ENCODE data around the gene TRIO. TPM values are rescaled to one million over a fixed set of nuclear protein-coding genes. Genes with fewer than 3 reads are reported as not detected.

TRIO gene
- total RNA-seq, 2 experiments from 2014 or later = 3.6 to 4.6 TPM

DNA sequence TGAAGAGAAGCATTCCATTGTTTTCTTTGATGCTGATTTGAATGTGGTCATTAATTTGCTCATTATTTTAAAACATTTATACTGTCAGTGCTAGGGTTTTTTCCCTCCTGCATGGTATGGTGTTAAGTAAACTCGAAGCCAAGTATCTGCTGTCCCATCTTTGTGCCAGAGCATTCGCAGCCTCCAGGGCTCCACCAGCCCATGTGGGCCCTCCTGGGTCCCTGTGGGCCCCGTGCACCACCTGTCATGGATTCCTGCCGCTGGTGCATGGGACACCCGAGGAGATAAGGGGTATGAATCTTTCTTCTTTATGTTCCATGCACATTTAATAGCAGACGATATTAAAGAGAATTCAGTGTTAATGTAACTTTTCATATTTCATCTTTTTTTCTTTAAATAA, 95.1 kb downstream of the TRIO start:
- CTCF ChIA-PET = no interaction called here
- no peaks in the 10 kb centered on the region for H3K4me1 Mint-ChIP-seq (ENCODE audit: low read depth)
- H3K27ac Mint-ChIP-seq = no peak overlapping the region
- peaks cover 3% of the 10 kb centered on the region for H3K27me3 Mint-ChIP-seq (ENCODE audit: low read depth)
- no peaks in the 10 kb centered on the region for H3K9me3 Mint-ChIP-seq
- no peaks in the 10 kb centered on the region for H3K36me3 Mint-ChIP-seq (ENCODE audit: low read depth)
- DNase-seq = no peak
- no peak overlapping the region for H3K4me3 Mint-ChIP-seq
- intact Hi-C loops (cut with micrococcal nuclease) = no loop called here

DNA sequence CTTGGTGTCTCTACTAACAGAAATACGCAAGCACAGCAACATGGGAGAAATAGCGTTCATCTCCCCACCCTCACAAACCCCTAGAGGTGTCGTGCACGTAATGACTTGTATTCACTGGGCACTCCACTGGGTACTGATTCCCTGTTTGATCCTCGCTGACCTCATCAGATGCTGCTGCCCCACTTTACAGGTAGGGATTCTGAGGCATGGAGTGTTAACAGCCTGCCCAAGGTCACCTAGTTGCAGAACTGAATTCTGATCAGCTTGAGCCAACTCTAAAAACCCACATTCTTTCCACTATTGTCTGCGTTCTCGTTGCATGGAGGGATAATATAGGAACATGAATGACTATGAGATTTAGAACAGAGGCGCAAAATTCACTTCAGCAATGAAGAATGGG, 96.3 kb downstream of the TRIO start:
- CTCF ChIA-PET = no interaction called here
- no peak overlapping the region for H3K27ac Mint-ChIP-seq
- intact Hi-C loops (cut with micrococcal nuclease) = no loop called here
- H3K4me3 Mint-ChIP-seq = no peak overlapping the region
- H3K4me1 Mint-ChIP-seq (ENCODE audit: low read depth) = no peaks in the 10 kb centered on the region
- DNase-seq = no peak
- H3K27me3 Mint-ChIP-seq (ENCODE audit: low read depth) = peaks cover 3% of the 10 kb centered on the region
- no peaks in the 10 kb centered on the region for H3K9me3 Mint-ChIP-seq
- H3K36me3 Mint-ChIP-seq (ENCODE audit: low read depth) = no peaks in the 10 kb centered on the region

DNA sequence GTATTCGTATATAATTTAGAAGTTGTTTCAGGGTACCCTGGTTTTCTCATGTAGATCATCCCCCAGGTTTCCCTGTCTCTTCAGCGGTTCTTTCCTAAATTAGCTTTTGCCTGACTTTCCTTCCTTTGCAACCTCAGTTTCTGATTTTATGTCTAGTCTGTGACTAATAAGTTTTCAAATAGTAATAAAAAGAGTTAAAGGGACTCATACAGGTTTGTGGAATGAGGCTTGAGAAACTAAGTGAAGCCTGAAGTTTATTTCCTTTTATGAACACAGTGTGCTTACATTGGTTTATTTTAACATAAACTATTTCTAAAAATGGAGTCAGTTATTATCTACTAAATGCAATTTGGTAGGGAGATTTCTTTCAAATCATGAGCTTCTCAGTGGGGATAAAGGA, 96.8 kb downstream of the TRIO start:
- Mint-ChIP-seq H3K4me1 (ENCODE audit: low read depth) (no peaks in the 10 kb centered on the region), H3K4me3 (no peak overlapping the region), H3K9me3 (no peaks in the 10 kb centered on the region), H3K27me3 (ENCODE audit: low read depth) (peaks cover 3% of the 10 kb centered on the region), H3K27ac (no peak overlapping the region), H3K36me3 (ENCODE audit: low read depth) (no peaks in the 10 kb centered on the region)
- intact Hi-C loops (cut with micrococcal nuclease) = no loop called here
- CTCF ChIA-PET = no interaction called here
- no peak for DNase-seq

DNA sequence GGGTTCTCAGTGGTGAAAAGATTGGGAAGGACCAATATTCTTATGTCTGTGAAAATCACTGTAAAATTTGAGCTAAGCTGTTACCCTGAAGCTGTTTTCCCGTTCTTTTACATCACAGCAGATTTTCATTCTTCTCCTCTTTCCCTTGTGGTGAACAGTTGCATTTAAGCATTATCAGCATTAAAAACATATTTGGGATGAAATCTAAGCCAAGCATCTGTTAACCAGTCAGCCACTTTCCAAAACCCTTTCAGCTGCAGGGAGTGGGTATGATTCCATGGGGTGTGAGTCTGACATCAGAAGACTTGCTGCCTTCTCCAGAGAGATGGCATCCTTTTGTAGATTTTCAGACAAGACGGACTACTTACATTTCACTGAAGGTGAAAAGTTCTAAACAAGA, 97.2 kb downstream of the TRIO start:
- H3K27ac Mint-ChIP-seq = no peak overlapping the region
- H3K27me3 Mint-ChIP-seq (ENCODE audit: low read depth) = peaks cover 2% of the 10 kb centered on the region
- no peak overlapping the region for H3K4me3 Mint-ChIP-seq
- no peak for DNase-seq
- H3K36me3 Mint-ChIP-seq (ENCODE audit: low read depth) = no peaks in the 10 kb centered on the region
- no peaks in the 10 kb centered on the region for H3K9me3 Mint-ChIP-seq
- CTCF ChIA-PET = interaction anchor here (1.4 kb wide), 1 partner anchor 30 kb away, joined by 3 read pairs; no protein-coding TSS in a partner anchor
- no peaks in the 10 kb centered on the region for H3K4me1 Mint-ChIP-seq (ENCODE audit: low read depth)
- intact Hi-C loops (cut with micrococcal nuclease) = no loop called here

DNA sequence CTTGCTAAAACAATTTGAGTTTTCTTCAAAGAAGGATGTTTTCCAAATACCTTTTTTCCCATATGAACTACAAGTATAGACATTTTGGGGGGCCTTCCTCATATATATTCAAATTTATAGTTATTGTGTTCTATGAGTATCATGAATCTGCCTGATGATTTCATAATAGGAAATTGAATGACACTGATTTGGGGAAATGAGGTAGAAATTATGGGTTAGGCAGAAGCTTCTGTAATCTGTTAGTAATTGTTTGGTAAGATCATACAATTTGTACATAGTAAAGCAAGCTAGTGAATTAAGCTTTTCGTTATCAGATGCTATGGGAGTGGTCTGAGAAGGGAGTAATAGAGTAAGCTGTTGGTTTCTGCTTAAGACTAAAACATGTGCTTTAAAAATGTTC, 98.0 kb downstream of the TRIO start:
- CTCF ChIA-PET = interaction anchor here (1.4 kb wide), 1 partner anchor 29 kb away, joined by 3 read pairs; no protein-coding TSS in a partner anchor
- intact Hi-C loops (cut with micrococcal nuclease) = no loop called here
- H3K4me1 Mint-ChIP-seq (ENCODE audit: low read depth) = no peaks in the 10 kb centered on the region
- H3K27me3 Mint-ChIP-seq (ENCODE audit: low read depth) = no peaks in the 10 kb centered on the region
- no peaks in the 10 kb centered on the region for H3K36me3 Mint-ChIP-seq (ENCODE audit: low read depth)
- no peak overlapping the region for H3K27ac Mint-ChIP-seq
- no peak overlapping the region for H3K4me3 Mint-ChIP-seq
- no peak for DNase-seq
- no peaks in the 10 kb centered on the region for H3K9me3 Mint-ChIP-seq

DNA sequence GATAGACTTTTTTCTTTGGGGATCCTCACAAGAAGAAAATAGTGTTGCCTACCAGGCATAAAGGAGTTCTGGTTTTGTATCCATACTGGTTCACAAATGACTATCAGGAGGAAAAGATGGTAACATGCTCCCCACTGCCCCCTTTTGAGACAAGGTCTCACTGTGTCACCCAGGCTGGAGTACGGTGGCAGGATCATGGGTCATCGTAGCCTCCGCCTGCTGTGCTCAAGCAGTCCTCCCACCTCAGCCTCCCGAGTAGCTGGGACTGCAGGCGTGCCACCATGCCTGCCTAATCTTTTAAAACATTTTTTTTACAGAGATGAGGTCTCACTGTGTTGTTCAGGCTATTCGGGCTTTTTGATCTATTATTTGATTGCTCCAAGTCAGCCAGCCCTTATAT, 99.3 kb downstream of the TRIO start:
- H3K27ac Mint-ChIP-seq = no peak overlapping the region
- no peaks in the 10 kb centered on the region for H3K4me1 Mint-ChIP-seq (ENCODE audit: low read depth)
- no peaks in the 10 kb centered on the region for H3K9me3 Mint-ChIP-seq
- DNase-seq = no peak
- H3K36me3 Mint-ChIP-seq (ENCODE audit: low read depth) = no peaks in the 10 kb centered on the region
- CTCF ChIA-PET = no interaction called here
- no peaks in the 10 kb centered on the region for H3K27me3 Mint-ChIP-seq (ENCODE audit: low read depth)
- H3K4me3 Mint-ChIP-seq = no peak overlapping the region
- intact Hi-C loops (cut with micrococcal nuclease) = no loop called here

DNA sequence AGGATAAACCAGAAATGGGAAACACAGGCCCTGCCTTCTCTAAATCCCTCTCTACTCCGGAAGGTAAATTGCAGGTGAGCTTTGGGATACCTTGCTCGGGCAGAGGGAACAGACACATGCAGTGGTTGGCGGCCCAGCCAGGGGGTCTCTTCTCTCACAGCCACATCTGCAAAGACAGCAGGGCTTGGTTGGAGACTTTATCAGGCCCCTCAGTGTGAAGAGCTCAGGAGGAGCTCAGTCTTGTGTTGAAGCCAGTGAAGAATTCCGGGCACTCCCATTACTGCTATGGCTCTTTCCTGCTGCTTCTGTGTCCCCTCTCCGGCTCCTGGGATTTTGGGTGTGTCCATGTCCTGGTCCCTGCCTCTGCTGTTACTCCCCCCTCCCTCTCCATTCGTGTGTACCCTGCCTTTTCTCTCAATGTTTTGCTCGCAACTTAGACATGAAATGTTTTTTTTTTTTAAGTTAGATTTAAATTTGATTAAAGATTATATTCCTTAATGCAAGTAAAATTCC, 99.8 kb downstream of the TRIO start:
- intact Hi-C loops (cut with micrococcal nuclease) = no loop called here
- H3K4me3 Mint-ChIP-seq = no peak overlapping the region
- no peaks in the 10 kb centered on the region for H3K9me3 Mint-ChIP-seq
- no peaks in the 10 kb centered on the region for H3K4me1 Mint-ChIP-seq (ENCODE audit: low read depth)
- no peaks in the 10 kb centered on the region for H3K36me3 Mint-ChIP-seq (ENCODE audit: low read depth)
- no peak for DNase-seq
- CTCF ChIA-PET = interaction anchor here (0.6 kb wide), 1 partner anchor 440 kb away, joined by 3 read pairs; no protein-coding TSS in a partner anchor
- H3K27me3 Mint-ChIP-seq (ENCODE audit: low read depth) = no peaks in the 10 kb centered on the region
- no peak overlapping the region for H3K27ac Mint-ChIP-seq

DNA sequence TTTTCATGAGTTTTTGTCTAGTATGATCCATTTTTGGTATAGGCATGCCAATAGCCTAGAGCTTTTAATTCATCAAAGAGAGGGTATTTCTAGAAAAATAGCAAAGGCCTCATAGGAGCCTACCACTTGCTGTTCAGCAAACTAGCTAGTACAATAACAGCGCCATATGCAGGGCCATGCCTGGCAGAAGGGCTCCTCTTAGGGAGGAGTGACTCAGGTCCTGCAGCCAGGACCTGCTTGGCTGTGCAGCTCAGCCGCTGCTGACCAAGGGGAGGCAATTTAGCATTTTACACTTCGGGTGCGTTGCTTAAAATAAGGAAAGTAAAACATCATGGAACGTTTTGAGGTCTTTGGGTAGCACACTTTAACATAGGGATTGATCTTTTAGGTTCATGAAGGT, 100.6 kb downstream of the TRIO start:
- no peak overlapping the region for H3K27ac Mint-ChIP-seq
- intact Hi-C loops (cut with micrococcal nuclease) = no loop called here
- H3K4me3 Mint-ChIP-seq = no peak overlapping the region
- no peaks in the 10 kb centered on the region for H3K27me3 Mint-ChIP-seq (ENCODE audit: low read depth)
- H3K9me3 Mint-ChIP-seq = no peaks in the 10 kb centered on the region
- no peak for DNase-seq
- no peaks in the 10 kb centered on the region for H3K4me1 Mint-ChIP-seq (ENCODE audit: low read depth)
- H3K36me3 Mint-ChIP-seq (ENCODE audit: low read depth) = no peaks in the 10 kb centered on the region
- CTCF ChIA-PET = no interaction called here

DNA sequence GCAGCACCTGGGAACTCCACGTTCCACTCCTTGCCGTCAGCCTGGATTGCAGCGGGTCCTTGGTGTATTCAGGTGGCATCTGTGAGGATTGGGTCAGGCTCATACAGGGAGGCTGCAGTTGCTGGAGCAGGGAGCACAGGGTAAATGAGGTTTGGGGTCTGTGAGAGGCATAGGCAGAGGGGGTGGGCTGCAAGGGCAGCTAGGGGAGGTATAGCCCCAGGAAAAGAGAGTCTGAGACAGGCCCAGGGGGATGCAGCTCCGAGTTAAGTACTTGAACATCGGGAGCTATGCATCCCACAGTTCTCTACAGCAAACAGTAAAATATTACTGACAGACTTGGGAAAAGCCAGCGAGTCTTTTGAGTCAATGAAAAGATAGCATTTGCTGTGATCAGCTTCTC, 101.6 kb downstream of the TRIO start:
- no peak overlapping the region for H3K27ac Mint-ChIP-seq
- no peaks in the 10 kb centered on the region for H3K9me3 Mint-ChIP-seq
- H3K27me3 Mint-ChIP-seq (ENCODE audit: low read depth) = no peaks in the 10 kb centered on the region
- intact Hi-C loops (cut with micrococcal nuclease) = no loop called here
- CTCF ChIA-PET = no interaction called here
- no peaks in the 10 kb centered on the region for H3K4me1 Mint-ChIP-seq (ENCODE audit: low read depth)
- H3K4me3 Mint-ChIP-seq = no peak overlapping the region
- no peak for DNase-seq
- no peaks in the 10 kb centered on the region for H3K36me3 Mint-ChIP-seq (ENCODE audit: low read depth)

DNA sequence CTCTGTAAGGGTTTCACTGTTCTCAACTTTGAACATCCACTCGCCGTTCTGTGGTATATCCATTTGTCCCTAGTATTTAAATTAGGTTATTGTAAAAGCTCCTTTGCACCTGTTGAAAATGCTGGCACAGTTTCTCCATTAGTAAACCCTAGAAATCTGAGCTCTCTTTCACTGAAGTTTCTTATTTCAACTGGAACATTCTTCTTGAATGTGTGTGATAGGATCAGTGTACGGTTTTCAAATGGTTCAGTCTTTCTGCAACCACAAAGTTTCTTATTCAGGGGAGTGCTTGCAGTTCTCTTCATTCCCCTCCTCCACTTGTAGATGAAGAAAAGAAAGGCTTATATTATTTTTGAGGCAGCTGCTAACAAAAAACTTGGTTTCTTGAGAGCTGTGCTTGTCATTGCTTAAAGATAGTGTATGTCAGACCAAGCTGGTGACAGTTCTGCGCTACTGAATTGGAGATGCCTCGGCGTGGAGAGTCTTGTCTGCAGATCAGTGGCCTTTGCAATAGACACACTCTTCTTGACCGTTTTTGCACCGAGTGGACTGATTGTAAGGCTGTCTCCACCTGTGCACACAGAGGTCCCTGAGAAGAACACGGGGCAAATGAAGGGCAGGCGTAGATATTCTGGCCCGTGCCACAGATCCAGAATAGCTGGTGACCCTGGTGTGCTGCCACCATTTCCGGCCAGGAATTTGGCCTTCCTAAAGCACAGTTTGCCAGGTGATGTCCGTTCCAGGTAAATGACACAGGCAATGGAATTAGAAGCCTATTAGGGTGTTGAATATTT, 102.2 kb downstream of the TRIO start:
- no peaks in the 10 kb centered on the region for H3K27me3 Mint-ChIP-seq (ENCODE audit: low read depth)

DNA sequence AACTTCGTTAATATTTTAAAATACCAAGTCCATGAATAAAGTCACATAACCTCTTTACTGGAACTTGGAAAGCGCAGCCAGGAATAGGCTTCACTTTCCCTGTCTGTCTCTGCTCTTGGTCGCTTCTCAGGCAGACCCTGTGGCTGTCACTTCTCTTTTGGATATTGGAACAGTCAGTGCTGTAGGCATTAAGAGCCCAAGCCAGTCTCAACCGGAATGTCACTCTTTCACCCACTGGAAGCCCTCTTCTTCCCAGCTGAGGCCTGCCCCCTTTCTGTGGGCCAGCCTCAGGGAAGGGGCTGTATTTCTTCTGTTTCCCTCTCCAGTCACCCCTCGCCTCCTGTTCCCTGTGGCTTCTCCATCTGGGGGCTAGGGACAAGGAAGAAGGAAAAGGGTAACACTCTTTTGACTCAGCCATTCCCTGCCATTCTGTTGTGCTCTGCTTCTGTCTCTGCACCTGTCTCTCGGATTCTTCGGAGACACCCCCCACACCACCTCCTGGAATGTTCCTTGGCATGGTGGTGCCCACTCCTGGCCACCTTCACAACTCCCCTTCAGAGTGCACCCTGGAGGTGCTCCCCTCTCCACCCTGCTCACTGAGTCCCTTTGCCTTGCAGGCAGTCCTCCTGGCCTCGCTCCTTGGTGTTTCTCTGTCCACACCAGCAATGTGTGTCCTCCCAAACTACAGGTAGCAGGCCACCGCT, 103.4 kb downstream of the TRIO start:
- no peaks in the 10 kb centered on the region for H3K9me3 Mint-ChIP-seq
- intact Hi-C loops (cut with micrococcal nuclease) = no loop called here
- no peak overlapping the region for H3K27ac Mint-ChIP-seq
- H3K4me1 Mint-ChIP-seq (ENCODE audit: low read depth) = no peaks in the 10 kb centered on the region
- no peak for DNase-seq
- no peak overlapping the region for H3K4me3 Mint-ChIP-seq
- H3K27me3 Mint-ChIP-seq (ENCODE audit: low read depth) = no peaks in the 10 kb centered on the region
- CTCF ChIA-PET = no interaction called here
- no peaks in the 10 kb centered on the region for H3K36me3 Mint-ChIP-seq (ENCODE audit: low read depth)

More for the DNA sequence above, 102.2 kb downstream of the TRIO start:
- no peak for DNase-seq
- no peak overlapping the region for H3K27ac Mint-ChIP-seq
- no peak overlapping the region for H3K4me3 Mint-ChIP-seq
- no peaks in the 10 kb centered on the region for H3K9me3 Mint-ChIP-seq
- intact Hi-C loops (cut with micrococcal nuclease) = no loop called here
- H3K4me1 Mint-ChIP-seq (ENCODE audit: low read depth) = no peaks in the 10 kb centered on the region
- H3K36me3 Mint-ChIP-seq (ENCODE audit: low read depth) = no peaks in the 10 kb centered on the region
- CTCF ChIA-PET = no interaction called here

DNA sequence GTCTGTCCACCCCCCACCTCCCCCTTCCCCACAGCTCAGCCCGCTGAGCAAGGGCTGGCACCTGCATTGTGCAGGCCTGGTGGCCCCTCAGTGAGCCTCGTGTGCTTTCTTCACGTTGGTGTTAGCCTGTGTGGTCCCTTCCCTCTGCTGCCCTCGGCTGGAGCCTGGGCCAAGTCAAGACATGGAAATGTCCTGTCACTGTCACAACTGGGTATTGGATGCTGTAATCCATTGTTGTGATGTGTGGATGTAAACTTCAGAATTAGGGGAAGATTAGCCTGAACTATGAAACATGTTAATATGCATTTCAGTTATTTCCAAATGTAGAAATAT, 103.9 kb downstream of the TRIO start:
- no peak for DNase-seq
- intact Hi-C loops (cut with micrococcal nuclease) = no loop called here
- Mint-ChIP-seq H3K27me3 (ENCODE audit: low read depth) (no peaks in the 10 kb centered on the region), H3K36me3 (ENCODE audit: low read depth) (no peaks in the 10 kb centered on the region), H3K4me3 (no peak overlapping the region), H3K4me1 (ENCODE audit: low read depth) (no peaks in the 10 kb centered on the region), H3K27ac (no peak overlapping the region), H3K9me3 (no peaks in the 10 kb centered on the region)
- CTCF ChIA-PET = no interaction called here

All from activated naive CD4-positive, alpha-beta T cell treated with anti-CD3 and anti-CD28 coated beads for 36 hours (primary cell).